Mucosa of descending colon (tissue), 3 donors: ENCODE results near the gene RGS7. TPM values are rescaled to one million over a fixed set of nuclear protein-coding genes. Genes with fewer than 3 reads are reported as not detected.
"Not testable (repeated sequence)": the region's sequence is repeated elsewhere in the genome, so short reads cannot be mapped to it uniquely, and the experiment has no call there.

Experiments used
- ATAC-seq: fragments of 200-7000 bp; cut with Tn5 transposase; one replicate; pipeline ENCODE4 v1.9.1; 2020; ENCODE audit warnings: mild to moderate bottlenecking, moderate library complexity
- DNase-seq, 3 donors: peaks; one replicate each; pipeline ENCODE4 v3.0.0-alpha.2; 2020
- H3K36me3 ChIP-seq: fragments of 200-600 bp; one replicate; pipeline ENCODE4 v1.8.0; 2021; ENCODE audit warnings: low read depth, mild to moderate bottlenecking
- H3K4me1 ChIP-seq: fragments of 200-600 bp; one replicate; pipeline ENCODE4 v1.8.0; 2021; ENCODE audit warnings: low read depth, mild to moderate bottlenecking
- H3K4me3 ChIP-seq: fragments of 200-600 bp; one replicate; pipeline ENCODE4 v1.8.0; 2021; ENCODE audit warnings: mild to moderate bottlenecking
- H3K9me3 ChIP-seq: fragments of 200-600 bp; one replicate; pipeline ENCODE4 v1.8.0; 2021; ENCODE audit warnings: mild to moderate bottlenecking
- intact Hi-C, 2 donors: fragments of 100-400 bp; cut with DNase I in 1 of 2; cut with micrococcal nuclease in 1 of 2; formaldehyde crosslinking; loops; one replicate each; pipeline versions ENCODE4 v1.11.0 to v1.11.1; 2022; cut with DNase I, micrococcal nuclease
- total RNA-seq, 3 donors: library from RNA; stranded (reverse); fragmentation: NEBNext Ultra II Directional in 2 of 3; extraction: Animal tissue kit (Norgen Biotek cat#: 25700) in 2 of 3; gene quantifications; one replicate each; pipeline versions ENCODE4 v1.2.1 to v1.2.4, GENCODE V29; 2021 to 2023
- TF ChIP-seq, protein P1 (sequence below): fragments of 200-600 bp; IDR thresholded peaks from one replicate; pipeline ENCODE4 v1.8.0; 2022; ENCODE audit warnings: antibody characterized with exemption, mild to moderate bottlenecking
- donor health status: DM: no; HTN: no; CAD: no; lungs with moderate emphysema.
- donor health status: DM: no; HTN: no; CAD: no.
- donor health status: DM: no; HTN: yes; CAD: no.

Gene RGS7
- total RNA-seq, 3 donors from 2014 or later = 0.51 TPM; not detected in 2

- Histone ChIP-seq H3K4me1 (no peaks in the 10 kb centered on the region), H3K4me3 (no peak overlapping the region), H3K9me3 (no peaks in the 10 kb centered on the region), H3K36me3 (no peaks in the 10 kb centered on the region)
- DNase-seq (no peak), ATAC-seq (no peak)
- intact Hi-C loops = no loop called here
- TF ChIP-seq, protein P1, sequence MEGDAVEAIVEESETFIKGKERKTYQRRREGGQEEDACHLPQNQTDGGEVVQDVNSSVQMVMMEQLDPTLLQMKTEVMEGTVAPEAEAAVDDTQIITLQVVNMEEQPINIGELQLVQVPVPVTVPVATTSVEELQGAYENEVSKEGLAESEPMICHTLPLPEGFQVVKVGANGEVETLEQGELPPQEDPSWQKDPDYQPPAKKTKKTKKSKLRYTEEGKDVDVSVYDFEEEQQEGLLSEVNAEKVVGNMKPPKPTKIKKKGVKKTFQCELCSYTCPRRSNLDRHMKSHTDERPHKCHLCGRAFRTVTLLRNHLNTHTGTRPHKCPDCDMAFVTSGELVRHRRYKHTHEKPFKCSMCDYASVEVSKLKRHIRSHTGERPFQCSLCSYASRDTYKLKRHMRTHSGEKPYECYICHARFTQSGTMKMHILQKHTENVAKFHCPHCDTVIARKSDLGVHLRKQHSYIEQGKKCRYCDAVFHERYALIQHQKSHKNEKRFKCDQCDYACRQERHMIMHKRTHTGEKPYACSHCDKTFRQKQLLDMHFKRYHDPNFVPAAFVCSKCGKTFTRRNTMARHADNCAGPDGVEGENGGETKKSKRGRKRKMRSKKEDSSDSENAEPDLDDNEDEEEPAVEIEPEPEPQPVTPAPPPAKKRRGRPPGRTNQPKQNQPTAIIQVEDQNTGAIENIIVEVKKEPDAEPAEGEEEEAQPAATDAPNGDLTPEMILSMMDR = no peak
Measured at GRCh38 chr1:240794046-240794843, 562.8 kb downstream of the RGS7 start.

DNA sequence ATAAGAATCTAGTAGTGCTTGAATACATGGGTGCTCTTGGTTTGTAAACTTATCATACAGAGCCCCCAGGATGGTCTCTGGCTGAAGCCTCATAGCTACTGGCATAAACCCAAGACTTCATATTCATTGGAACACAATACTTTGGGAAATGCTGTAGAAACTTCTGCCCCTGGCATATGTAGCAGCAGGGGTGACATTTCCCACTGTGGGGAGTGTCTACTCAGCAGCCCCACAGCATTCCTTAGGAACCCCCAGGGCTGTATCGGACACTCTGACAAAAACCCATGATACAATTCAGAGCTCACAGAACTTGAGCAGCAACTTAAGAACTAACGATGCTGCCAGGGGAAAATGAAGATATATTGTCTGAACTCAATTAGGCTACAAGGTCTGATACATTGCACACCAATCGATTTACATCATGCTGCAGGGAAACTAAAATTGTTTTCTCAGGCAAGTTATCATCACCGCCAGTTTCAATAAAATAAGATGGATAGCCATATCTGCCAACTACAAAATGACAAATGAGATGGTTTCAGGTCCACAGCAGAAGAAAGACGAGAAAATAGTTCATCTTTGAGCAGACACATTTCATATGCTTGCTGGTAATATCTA lies 564.0 kb downstream of the RGS7 start:
- Histone ChIP-seq H3K36me3 (no peaks in the 10 kb centered on the region), H3K4me3 (no peak overlapping the region), H3K9me3 (no peaks in the 10 kb centered on the region), H3K4me1 (no peaks in the 10 kb centered on the region)
- DNase-seq (no peak), ATAC-seq (no peak)
- intact Hi-C loops = no loop called here
- TF ChIP-seq, protein P1 = no peak

- ATAC-seq (no peak), DNase-seq (no peak)
- no peaks in the 10 kb centered on the region for H3K36me3 ChIP-seq
- H3K4me3 ChIP-seq = no peak overlapping the region
- intact Hi-C loops = no loop called here
- H3K9me3 ChIP-seq = no peaks in the 10 kb centered on the region
- TF ChIP-seq, protein P1 = no peak
- H3K4me1 ChIP-seq = no peaks in the 10 kb centered on the region
Measured at GRCh38 chr1:240790856-240791255, 566.1 kb downstream of the RGS7 start.

- no peak for DNase-seq
- TF ChIP-seq, protein P1 = no peak
- intact Hi-C loops = no loop called here
Measured at GRCh38 chr1:240786880-240787279, 570.1 kb downstream of the RGS7 start.

GRCh38 chr1:240784776-240785175 lies 572.2 kb downstream of the RGS7 start:
- no peaks in the 10 kb centered on the region for H3K4me1 ChIP-seq
- DNase-seq (no peak), ATAC-seq (no peak)
- no peaks in the 10 kb centered on the region for H3K36me3 ChIP-seq
- TF ChIP-seq, protein P1 = no peak
- intact Hi-C loops = no loop called here
- no peak overlapping the region for H3K4me3 ChIP-seq
- no peaks in the 10 kb centered on the region for H3K9me3 ChIP-seq

More at GRCh38 chr1:240786880-240787279, 570.1 kb downstream of the RGS7 start:
- Histone ChIP-seq H3K4me1 (no peaks in the 10 kb centered on the region), H3K36me3 (no peaks in the 10 kb centered on the region), H3K9me3 (no peaks in the 10 kb centered on the region), H3K4me3 (no peak overlapping the region)
- no peak for ATAC-seq

DNA sequence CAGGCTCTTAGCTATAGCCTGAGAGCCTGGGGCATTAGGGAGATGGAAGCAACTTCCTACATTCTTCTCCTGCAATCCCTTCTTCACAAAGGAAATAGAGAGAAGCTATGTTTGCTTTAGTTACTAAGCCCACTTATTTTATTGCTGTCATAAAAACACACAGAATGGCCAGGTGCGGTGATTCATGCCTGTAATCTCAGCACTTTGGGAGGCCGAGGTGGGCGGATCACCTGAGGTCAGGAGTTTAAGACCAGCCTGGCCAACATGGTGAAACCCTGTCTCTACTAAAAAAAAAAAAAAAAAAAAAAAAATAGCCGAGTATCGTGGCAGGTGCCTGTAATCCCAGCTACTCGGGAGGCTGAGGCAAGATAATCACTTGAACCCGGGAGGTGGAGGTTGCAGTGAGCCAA lies 573.3 kb downstream of the RGS7 start:
- H3K9me3 ChIP-seq, intact Hi-C loops, H3K36me3 ChIP-seq, H3K4me3 ChIP-seq, H3K4me1 ChIP-seq: not testable (repeated sequence)
- DNase-seq = peak; percentile 67 to 77 (median 75)
- peak; percentile 98 for ATAC-seq
